ENCODE measurements around the gene KCNIP4.

KCNIP4 gene

GRCh38 chr4:20764366-20764992, 1184.1 kb downstream of the KCNIP4 start:
- H3K27ac ChIP-seq: no peak overlapping the region
- no peak overlapping the region for H3K4me3 ChIP-seq (ENCODE audit: low read depth, low read length)
- no peak overlapping the region for H2AFZ ChIP-seq
- H3K27me3 ChIP-seq (ENCODE audit: control insufficient read depth, insufficient read depth, low read length): no peaks in the 10 kb centered on the region
- no peak overlapping the region for H3K4me2 ChIP-seq (ENCODE audit: low read length)
- no peak overlapping the region for H3K9ac ChIP-seq
- no peaks in the 10 kb centered on the region for H3K79me2 ChIP-seq
- H3K36me3 ChIP-seq (ENCODE audit: control insufficient read depth, insufficient read depth, low read length): no peaks in the 10 kb centered on the region
- no peaks in the 10 kb centered on the region for H3K9me3 ChIP-seq (ENCODE audit: control insufficient read depth, low read length)
- no peak for TF ChIP-seq CTCF (IDR thresholded peaks at IDR 0.05)
- no peaks in the 10 kb centered on the region for H3K4me1 ChIP-seq

DNA sequence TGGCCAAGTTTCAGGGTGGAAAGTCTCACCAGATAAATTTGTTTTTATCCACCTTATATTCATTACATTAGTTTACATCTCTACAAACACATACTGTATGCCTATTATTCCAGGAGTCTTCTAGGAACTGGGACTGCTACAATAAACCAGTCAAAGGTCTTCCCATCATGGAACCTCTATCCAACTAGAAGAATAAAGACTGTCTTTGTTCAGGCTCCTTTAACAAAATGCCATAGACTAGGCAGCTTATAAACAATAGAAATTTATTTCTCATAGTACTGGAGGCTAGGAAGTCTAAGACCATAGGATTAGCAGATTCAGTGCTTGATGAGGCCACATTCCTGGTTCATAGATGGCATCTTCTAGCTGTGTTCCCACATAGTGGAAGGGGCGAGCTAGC, 1186.7 kb downstream of the KCNIP4 start:
- H3K9me3 ChIP-seq (ENCODE audit: control insufficient read depth, low read length): no peaks in the 10 kb centered on the region
- no peak overlapping the region for H3K4me2 ChIP-seq (ENCODE audit: low read length)
- H3K4me1 ChIP-seq: no peaks in the 10 kb centered on the region
- no peaks in the 10 kb centered on the region for H3K36me3 ChIP-seq (ENCODE audit: control insufficient read depth, insufficient read depth, low read length)
- TF ChIP-seq CTCF (IDR thresholded peaks at IDR 0.05): no peak
- no peak overlapping the region for H3K9ac ChIP-seq
- H3K4me3 ChIP-seq (ENCODE audit: low read depth, low read length): no peak overlapping the region
- H3K27ac ChIP-seq: no peak overlapping the region
- H2AFZ ChIP-seq: no peak overlapping the region
- H3K79me2 ChIP-seq: no peaks in the 10 kb centered on the region
- no peaks in the 10 kb centered on the region for H3K27me3 ChIP-seq (ENCODE audit: control insufficient read depth, insufficient read depth, low read length)

- Histone ChIP-seq H3K9me3 (ENCODE audit: control insufficient read depth, low read length) (no peaks in the 10 kb centered on the region), H3K27me3 (ENCODE audit: control insufficient read depth, insufficient read depth, low read length) (no peaks in the 10 kb centered on the region), H3K4me3 (ENCODE audit: low read depth, low read length) (no peak overlapping the region), H3K9ac (no peak overlapping the region), H3K36me3 (ENCODE audit: control insufficient read depth, insufficient read depth, low read length) (no peaks in the 10 kb centered on the region), H2AFZ (no peak overlapping the region), H3K4me1 (no peaks in the 10 kb centered on the region), H3K27ac (no peak overlapping the region), H3K4me2 (ENCODE audit: low read length) (no peak overlapping the region), H3K79me2 (no peaks in the 10 kb centered on the region)
- no peak for TF ChIP-seq CTCF (IDR thresholded peaks at IDR 0.05)
Measured at GRCh38 chr4:20761382-20761781, 1187.2 kb downstream of the KCNIP4 start.

DNA sequence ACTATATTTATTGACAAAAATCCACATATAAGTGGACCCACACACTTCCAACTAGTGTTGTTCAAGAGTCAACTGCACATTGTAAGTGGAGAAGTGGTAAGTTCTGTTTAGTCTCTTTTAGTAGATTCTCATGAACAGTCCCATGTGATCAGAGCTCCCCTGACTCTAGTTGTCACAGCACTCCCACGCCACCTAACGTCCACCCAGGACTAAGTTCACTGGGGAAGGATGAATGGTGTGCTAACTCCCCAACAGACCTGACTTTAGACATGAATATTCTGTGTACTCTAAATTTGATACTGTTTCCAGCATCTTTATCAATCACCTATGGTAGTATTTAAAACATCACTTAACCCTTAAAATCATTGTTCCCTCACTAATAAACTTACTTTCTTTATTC, 1188.5 kb downstream of the KCNIP4 start:
- no peaks in the 10 kb centered on the region for H3K36me3 ChIP-seq (ENCODE audit: control insufficient read depth, insufficient read depth, low read length)

More for the DNA sequence above, 1188.5 kb downstream of the KCNIP4 start:
- TF ChIP-seq CTCF (IDR thresholded peaks at IDR 0.05): no peak
- Histone ChIP-seq H3K79me2 (no peaks in the 10 kb centered on the region), H3K27ac (no peak overlapping the region), H3K4me1 (no peaks in the 10 kb centered on the region), H2AFZ (no peak overlapping the region), H3K4me2 (ENCODE audit: low read length) (no peak overlapping the region), H3K27me3 (ENCODE audit: control insufficient read depth, insufficient read depth, low read length) (no peaks in the 10 kb centered on the region), H3K9ac (no peak overlapping the region), H3K4me3 (ENCODE audit: low read depth, low read length) (no peak overlapping the region), H3K9me3 (ENCODE audit: control insufficient read depth, low read length) (no peaks in the 10 kb centered on the region)

Data from parathyroid adenoma (tissue), 2 donors.